IMR-90 (cell line): ENCODE data around the gene MYO3B. TPM values are rescaled to one million over a fixed set of nuclear protein-coding genes. Genes with fewer than 3 reads are reported as not detected.

Experiments
- ATAC-seq: fragments of 200-7000 bp; cut with Tn5 transposase; 2 replicates; pipeline ENCODE4 v1.9.1; 2020; ENCODE audit warnings: low read depth, mild to moderate bottlenecking, moderate library complexity
- BruUV-seq: library from RNA; stranded (reverse); fragments of 400-500 nt; replicated peaks from 2 replicates; lab custom pipeline; 2021; lab: Mats Ljungman, UMichigan
- CTCF ChIA-PET: fragments of 300-600 bp; formaldehyde crosslinking; extraction: SDS; loops from one replicate; lab custom pipeline; 2021; ENCODE audit warnings: antibody characterized with exemption; lab: Yijun Ruan, JAX
- POLR2A ChIA-PET: fragments of 300-600 bp; sonication (Branson Sonifier 250); formaldehyde crosslinking; loops from one replicate; lab custom pipeline; 2022; ENCODE audit warnings: antibody characterized with exemption; ENCODE audit not compliant: unreplicated experiment; lab: Charles Lee
- DNase-seq: peaks from one replicate; pipeline ENCODE4 v3.0.0; 2013
- H2AFZ ChIP-seq: replicated peaks from 2 replicates; pipeline ENCODE3; 2013; ENCODE audit warnings: low read length, mild to moderate bottlenecking; ENCODE audit not compliant: poor library complexity
- H2AK5ac ChIP-seq: 2 replicates; pipeline ENCODE4 v1.6.1; 2013; ENCODE audit warnings: low read depth, low read length, inconsistent platforms
- H2AK9ac ChIP-seq: replicated peaks from 2 replicates; pipeline ENCODE3; 2013; ENCODE audit warnings: mild to moderate bottlenecking, low read depth, low read length, moderate library complexity; ENCODE audit not compliant: poor library complexity
- H2BK120ac ChIP-seq: 2 replicates; pipeline ENCODE4 v1.6.1; 2013; ENCODE audit warnings: low read depth, low read length, inconsistent platforms
- H2BK15ac ChIP-seq: 3 replicates; pipeline ENCODE4 v1.6.1; 2013; ENCODE audit warnings: low read depth, low read length, inconsistent platforms
- H2BK20ac ChIP-seq: 2 replicates; pipeline ENCODE4 v1.6.1; 2013; ENCODE audit warnings: low read depth, mild to moderate bottlenecking, inconsistent platforms, low read length, moderate library complexity
- H2BK5ac ChIP-seq: 2 replicates; pipeline ENCODE4 v1.6.1; 2013; ENCODE audit warnings: mild to moderate bottlenecking, low read depth, low read length, inconsistent platforms; ENCODE audit not compliant: poor library complexity, severe bottlenecking
- H3K14ac ChIP-seq: replicated peaks from 2 replicates; pipeline ENCODE4 v1.6.1; 2013; ENCODE audit warnings: low read depth, low read length, inconsistent platforms
- H3K18ac ChIP-seq: 2 replicates; pipeline ENCODE4 v1.6.1; 2013; ENCODE audit warnings: low read depth, low read length, control low read depth
- H3K23ac ChIP-seq: 2 replicates; pipeline ENCODE4 v1.6.1; 2013; ENCODE audit warnings: low read depth, low read length, inconsistent platforms
- H3K27ac ChIP-seq: 2 replicates; pipeline ENCODE4 v1.5.1; 2013; ENCODE audit warnings: mild to moderate bottlenecking, control low read depth, low read length; ENCODE audit not compliant: insufficient read depth
- H3K27me3 ChIP-seq: 2 replicates; pipeline ENCODE4 v1.6.1; 2013; ENCODE audit warnings: low read length; ENCODE audit not compliant: control insufficient read depth, insufficient read depth
- H3K36me3 ChIP-seq: 2 replicates; pipeline ENCODE4 v1.6.1; 2013; ENCODE audit warnings: low read length, mixed read lengths; ENCODE audit not compliant: control insufficient read depth, insufficient read depth
- H3K4ac ChIP-seq: 2 replicates; pipeline ENCODE4 v1.6.1; 2013; ENCODE audit warnings: low read depth, low read length, inconsistent platforms
- H3K4me1 ChIP-seq: 2 replicates; pipeline ENCODE4 v1.6.1; 2013; ENCODE audit warnings: low read length, mixed read lengths; ENCODE audit not compliant: control insufficient read depth, insufficient read depth
- H3K4me2 ChIP-seq: 2 replicates; pipeline ENCODE4 v1.6.1; 2013; ENCODE audit warnings: low read depth, mild to moderate bottlenecking, control low read depth, low read length, moderate library complexity
- H3K4me3 ChIP-seq: 2 replicates; pipeline ENCODE4 v1.5.1; 2013; ENCODE audit warnings: low read depth, mild to moderate bottlenecking, control low read depth, low read length, moderate library complexity; ENCODE audit not compliant: insufficient read depth
- H3K56ac ChIP-seq: 2 replicates; pipeline ENCODE4 v1.6.1; 2013; ENCODE audit warnings: low read length, inconsistent platforms; ENCODE audit not compliant: insufficient read depth; ENCODE audit errors: extremely low read depth
- H3K79me1 ChIP-seq, 2 experiments: 2 replicates each; pipeline ENCODE4 v1.6.1; 2013; ENCODE audit warnings: low read length in 2 of 2, inconsistent platforms in 1 of 2, low read depth in 1 of 2
- H3K9ac ChIP-seq: 2 replicates; pipeline ENCODE4 v1.6.1; 2013; ENCODE audit warnings: low read depth, low read length, control low read depth
- H3K9me1 ChIP-seq: 2 replicates; pipeline ENCODE4 v1.6.1; 2013; ENCODE audit warnings: low read length, inconsistent platforms; ENCODE audit not compliant: insufficient read depth
- H3K9me3 ChIP-seq: 2 replicates; pipeline ENCODE4 v1.6.1; 2013; ENCODE audit warnings: low read length; ENCODE audit not compliant: control insufficient read depth, insufficient read depth
- H4K20me1 ChIP-seq: 2 replicates; pipeline ENCODE4 v1.6.1; 2013; ENCODE audit warnings: low read length, inconsistent platforms; ENCODE audit not compliant: insufficient read depth
- H4K5ac ChIP-seq: 2 replicates; pipeline ENCODE4 v1.6.1; 2013; ENCODE audit warnings: mild to moderate bottlenecking, low read depth, low read length, control low read depth
- H4K8ac ChIP-seq, 2 experiments: 2 replicates each; pipeline ENCODE4 v1.6.1; 2013; ENCODE audit warnings: low read depth in 2 of 2, low read length in 2 of 2, control low read depth in 1 of 2, inconsistent platforms in 1 of 2
- H4K91ac ChIP-seq: 2 replicates; pipeline ENCODE4 v1.6.1; 2013; ENCODE audit warnings: low read depth, low read length, inconsistent platforms; ENCODE audit not compliant: insufficient read depth
- MXI1 ChIP-seq: IDR thresholded peaks from 2 replicates; pipeline ENCODE4 v1.6.1; 2012; ENCODE audit warnings: low read depth, mild to moderate bottlenecking, low read length, moderate library complexity, borderline replicate concordance
- NFE2L2 ChIP-seq: fragments of 150-350 bp; IDR thresholded peaks from 2 replicates; pipeline ENCODE4 v1.6.1; 2016; ENCODE audit warnings: low read depth, mild to moderate bottlenecking, low read length
- RFX5 ChIP-seq: IDR thresholded peaks from 2 replicates; pipeline ENCODE4 v1.8.0; 2012; ENCODE audit warnings: low read depth, mild to moderate bottlenecking, low read length, moderate library complexity
- USF2 ChIP-seq: fragments of 150-350 bp; IDR thresholded peaks from 2 replicates; pipeline ENCODE4 v1.6.1; 2017; ENCODE audit warnings: mild to moderate bottlenecking, antibody characterized with exemption, low read length, low read depth
- WGBS, 2 experiments: methylation state at CpG; one replicate each; pipeline versions ENCODE4 v1.1.5 to v1.1.7; 2013; ENCODE audit warnings: missing lambda C conversion rate in 2 of 2; ENCODE audit not compliant: insufficient read length in 1 of 2; ENCODE audit errors: extremely low coverage in 2 of 2; 5-methylcytosine and 5-hydroxymethylcytosine counted together
- dilution Hi-C: fragments of 300-500 bp; cut with HindIII; formaldehyde crosslinking; loops from one replicate; pipeline ENCODE4 v1.14.3; 2018; ENCODE audit warnings: low sequenced_read_pairs; ENCODE audit not compliant: unreplicated experiment
- in situ Hi-C: fragments of 300-500 bp; cut with MboI; formaldehyde crosslinking; loops from 3 replicates; pipeline ENCODE4 v1.14.3; 2019; ENCODE audit warnings: low sequenced_read_pairs, inconsistent platforms, mixed read lengths
- intact Hi-C: fragments of 100-400 bp; cut with micrococcal nuclease; formaldehyde crosslinking; loops from 2 replicates; pipeline ENCODE4 v1.10.0; 2022
- polyA plus RNA-seq, 3 experiments: library from polyadenylated mRNA; depleted of rRNA; stranded (reverse); fragments of >200 nt; gene quantifications; 2 replicates each; pipeline ENCODE4 v1.2.3, GENCODE V29; 2012; ENCODE audit warnings: low replicate concordance in 1 of 3
- total RNA-seq: library from RNA; depleted of rRNA; stranded (reverse); fragments of >200 nt; gene quantifications from 2 replicates; pipeline ENCODE4 v1.2.3, GENCODE V29; 2012

MYO3B gene
- total and polyA plus RNA-seq, 2 of the 4 experiments (the other 2 are of a cell fraction) = 0.02 TPM; not detected in 1

- no peak overlapping the region for H2BK120ac ChIP-seq
- H3K9me3 ChIP-seq = no peaks in the 10 kb centered on the region
- no peak overlapping the region for H4K8ac ChIP-seq
- in situ Hi-C loops (no loop called here), intact Hi-C loops (no loop called here), dilution Hi-C loops (loop anchor here (25.0 kb wide), 1 partner anchor 391 kb away; the partner anchor contains the start of gene GAD1)
- no peak overlapping the region for H4K5ac ChIP-seq
- no peak overlapping the region for H3K4me3 ChIP-seq
- no peaks in the 10 kb centered on the region for H3K9me1 ChIP-seq
- no peaks in the 10 kb centered on the region for H4K20me1 ChIP-seq
- no peak overlapping the region for H2BK20ac ChIP-seq
- H3K56ac ChIP-seq = no peak overlapping the region
- H3K9ac ChIP-seq = no peak overlapping the region
- no peaks in the 10 kb centered on the region for H3K4me1 ChIP-seq
- TF ChIP-seq RFX5 (no peak), USF2 (no peak), NFE2L2 (no peak), MXI1 (no peak)
- DNase-seq = no peak
- POLR2A ChIA-PET = no interaction called here
- H2AK9ac ChIP-seq = no peak overlapping the region
- WGBS, 2 experiments = no CpG with 5 or more reads among the region's 11 CpGs
- H3K23ac ChIP-seq = no peak overlapping the region
- H3K14ac ChIP-seq = no peak overlapping the region
- no TSS peak for BruUV-seq
- H3K27ac ChIP-seq = no peak overlapping the region
- CTCF ChIA-PET = no interaction called here
- H3K36me3 ChIP-seq = no peaks in the 10 kb centered on the region
- ATAC-seq = no peak
- H2BK5ac ChIP-seq = no peak overlapping the region
- H3K18ac ChIP-seq = no peak overlapping the region
- H3K4ac ChIP-seq = no peak overlapping the region
- no peak overlapping the region for H2BK15ac ChIP-seq
- H3K4me2 ChIP-seq = no peak overlapping the region
- no peak overlapping the region for H2AK5ac ChIP-seq
- H3K79me1 ChIP-seq = no peaks in the 10 kb centered on the region
- no peaks in the 10 kb centered on the region; the same call in 1 of the 2 replicates for H3K27me3 ChIP-seq
- H2AFZ ChIP-seq = no peak overlapping the region
- no peak overlapping the region for H4K91ac ChIP-seq
Measured at GRCh38 chr2:170420961-170421687, 243.2 kb downstream of the MYO3B start.
